H9 (cell line): ENCODE data around the gene RSPH10B. TPM values are rescaled to one million over a fixed set of nuclear protein-coding genes. Genes with fewer than 3 reads are reported as not detected.
A peak's percentile ranks its signal among the peaks of the same experiment; 100 is the strongest.
"Not testable (repeated sequence)": the region's sequence is repeated elsewhere in the genome, so short reads cannot be mapped to it uniquely, and the experiment has no call there.

Experiments
- DNase-seq: peaks from one replicate; pipeline ENCODE4 v3.0.0-alpha.2; 2017
- H2AFZ ChIP-seq: one replicate; pipeline ENCODE4 v1.6.1; 2013; ENCODE audit warnings: mild to moderate bottlenecking, low read length, control low read depth, moderate library complexity
- H2AK5ac ChIP-seq: 2 replicates; pipeline ENCODE4 v1.6.1; 2013; ENCODE audit warnings: low read length, control low read depth, mixed read lengths; ENCODE audit not compliant: insufficient read length
- H2BK120ac ChIP-seq: one replicate; pipeline ENCODE4 v1.6.1; 2013; ENCODE audit warnings: low read depth, mild to moderate bottlenecking, low read length, control low read depth, inconsistent platforms; ENCODE audit not compliant: poor library complexity, severe bottlenecking
- H2BK12ac ChIP-seq: 2 replicates; pipeline ENCODE4 v1.6.1; 2013; ENCODE audit warnings: low read length, control low read depth, mixed read lengths, low read depth; ENCODE audit not compliant: insufficient read length
- H2BK15ac ChIP-seq: 2 replicates; pipeline ENCODE4 v1.6.1; 2013; ENCODE audit warnings: low read depth, low read length, control low read depth
- H2BK20ac ChIP-seq: one replicate; pipeline ENCODE4 v1.6.1; 2013; ENCODE audit warnings: low read depth, mild to moderate bottlenecking, low read length, control low read depth, inconsistent platforms; ENCODE audit not compliant: poor library complexity, severe bottlenecking
- H2BK5ac ChIP-seq: 2 replicates; pipeline ENCODE4 v1.6.1; 2013; ENCODE audit warnings: low read length, control low read depth, mixed read lengths; ENCODE audit not compliant: insufficient read length
- H3K14ac ChIP-seq: 2 replicates; pipeline ENCODE4 v1.6.1; 2013; ENCODE audit warnings: low read length, control low read depth; ENCODE audit not compliant: insufficient read depth
- H3K18ac ChIP-seq: 2 replicates; pipeline ENCODE4 v1.6.1; 2013; ENCODE audit warnings: low read depth, mild to moderate bottlenecking, mixed read lengths, low read length, control low read depth; ENCODE audit not compliant: insufficient read length
- H3K23ac ChIP-seq: 2 replicates; pipeline ENCODE4 v1.6.1; 2013; ENCODE audit warnings: low read length, control low read depth, mixed read lengths, low read depth; ENCODE audit not compliant: insufficient read length
- H3K23me2 ChIP-seq: 2 replicates; pipeline ENCODE4 v1.6.1; 2013; ENCODE audit warnings: low read depth, mild to moderate bottlenecking, mixed read lengths, low read length, control low read depth; ENCODE audit not compliant: insufficient read length, poor library complexity, severe bottlenecking
- H3K27ac ChIP-seq: 2 replicates; pipeline ENCODE4 v1.5.1; 2013; ENCODE audit warnings: low read length, control low read depth, mixed read lengths, low read depth; ENCODE audit not compliant: insufficient read length
- H3K27me3 ChIP-seq: 2 replicates; pipeline ENCODE4 v1.6.1; 2013; ENCODE audit warnings: low read length, control low read depth, inconsistent platforms; ENCODE audit not compliant: insufficient read depth
- H3K4ac ChIP-seq: 2 replicates; pipeline ENCODE4 v1.6.1; 2013; ENCODE audit warnings: low read depth, mild to moderate bottlenecking, control low read depth, inconsistent platforms, low read length, moderate library complexity
- H3K4me1 ChIP-seq: 2 replicates; pipeline ENCODE4 v1.6.1; 2013; ENCODE audit warnings: low read length, control low read depth, inconsistent platforms; ENCODE audit not compliant: insufficient read depth
- H3K4me2 ChIP-seq: 2 replicates; pipeline ENCODE4 v1.6.1; 2013; ENCODE audit warnings: low read length, control low read depth, mixed read lengths; ENCODE audit not compliant: insufficient read length, insufficient read depth
- H3K56ac ChIP-seq: 2 replicates; pipeline ENCODE4 v1.6.1; 2013; ENCODE audit warnings: low read depth, mild to moderate bottlenecking, mixed read lengths, low read length, control low read depth; ENCODE audit not compliant: insufficient read length
- H3K79me1 ChIP-seq: 2 replicates; pipeline ENCODE4 v1.6.1; 2013; ENCODE audit warnings: low read depth, mild to moderate bottlenecking, moderate library complexity, low read length, control low read depth, inconsistent platforms; ENCODE audit not compliant: insufficient read depth, poor library complexity, severe bottlenecking
- H3K79me2 ChIP-seq: 2 replicates; pipeline ENCODE4 v1.6.1; 2013; ENCODE audit warnings: low read length, control low read depth, inconsistent platforms; ENCODE audit not compliant: insufficient read depth
- H3K9ac ChIP-seq: 2 replicates; pipeline ENCODE4 v1.6.1; 2013; ENCODE audit warnings: low read length, control low read depth, mixed read lengths; ENCODE audit not compliant: insufficient read length; ENCODE audit errors: extremely low read depth
- H3K9me3 ChIP-seq: one replicate; pipeline ENCODE4 v1.6.1; 2013; ENCODE audit warnings: low read depth, low read length, inconsistent platforms; ENCODE audit not compliant: control insufficient read depth
- H3T11ph ChIP-seq: one replicate; pipeline ENCODE4 v1.6.1; 2013; ENCODE audit warnings: mild to moderate bottlenecking, low read length, control low read depth, inconsistent platforms
- H4K20me1 ChIP-seq: one replicate; pipeline ENCODE4 v1.6.1; 2013; ENCODE audit not compliant: control insufficient read depth, insufficient read length, insufficient read depth
- H4K5ac ChIP-seq: 2 replicates; pipeline ENCODE4 v1.6.1; 2013; ENCODE audit warnings: low read depth, mild to moderate bottlenecking, mixed read lengths, low read length, control low read depth; ENCODE audit not compliant: insufficient read length
- H4K8ac ChIP-seq: replicated peaks from 2 replicates; pipeline ENCODE4 v1.6.1; 2013; ENCODE audit warnings: low read length, control low read depth, mixed read lengths, low read depth; ENCODE audit not compliant: insufficient read length
- H4K91ac ChIP-seq: 2 replicates; pipeline ENCODE4 v1.6.1; 2013; ENCODE audit warnings: low read depth, mild to moderate bottlenecking, moderate library complexity, mixed read lengths, low read length, control low read depth; ENCODE audit not compliant: insufficient read length
- H3K27ac Mint-ChIP-seq, 3 experiments: 2 replicates in 2 of 3; 3 replicates in 1 of 3; pipeline ENCODE4 v1.8.0; 2020 to 2021; ENCODE audit warnings: mixed read lengths in 3 of 3, mild to moderate bottlenecking in 1 of 3, moderate library complexity in 1 of 3
- H3K27me3 Mint-ChIP-seq: 2 replicates; pipeline ENCODE4 v1.8.0; 2021; ENCODE audit warnings: low read depth, mild to moderate bottlenecking, moderate library complexity, mixed read lengths
- H3K36me3 Mint-ChIP-seq, 3 experiments: 2 replicates in 2 of 3; 3 replicates in 1 of 3; pipeline ENCODE4 v1.8.0; 2020 to 2021; ENCODE audit warnings: low read depth in 3 of 3, mixed read lengths in 3 of 3; ENCODE audit not compliant: insufficient read depth in 1 of 3
- H3K4me1 Mint-ChIP-seq, 2 experiments: 2 replicates each; pipeline ENCODE4 v1.8.0; 2020; ENCODE audit warnings: mixed read lengths in 2 of 2
- H3K4me3 Mint-ChIP-seq, 2 experiments: 2 replicates in 1 of 2; 3 replicates in 1 of 2; pipeline ENCODE4 v1.8.0; 2020 to 2021; ENCODE audit warnings: mild to moderate bottlenecking in 2 of 2, mixed read lengths in 2 of 2, moderate library complexity in 1 of 2
- H3K9me3 Mint-ChIP-seq, 2 experiments: 2 replicates in 1 of 2; 3 replicates in 1 of 2; pipeline ENCODE4 v1.8.0; 2020; ENCODE audit warnings: mild to moderate bottlenecking in 2 of 2, mixed read lengths in 2 of 2, moderate library complexity in 1 of 2
- CTCF ChIP-seq: fragments of 200-600 bp; sonication (generic); conservative IDR thresholded peaks from 3 replicates; pipeline ENCODE4 v1.8.0; 2021; ENCODE audit warnings: antibody characterized with exemption, mild to moderate bottlenecking
- WGBS: extraction: QIAGEN DNeasy Blood & Tissue Kit; methylation state at CpG from one replicate; pipeline ENCODE4 v1.1.7; 2013; ENCODE audit warnings: missing lambda C conversion rate, low lambda C conversion rate, mixed read lengths; ENCODE audit not compliant: insufficient read length; ENCODE audit errors: extremely low coverage; 5-methylcytosine and 5-hydroxymethylcytosine counted together
- total RNA-seq: library from RNA; stranded (reverse); gene quantifications from 2 replicates; pipeline ENCODE4 v1.2.1, GENCODE V29; 2021

Gene RSPH10B
- total RNA-seq, 1 experiment from 2014 or later: 0.63 TPM

GRCh38 chr7:5898480-5899224 is 71.8 kb downstream of the RSPH10B start, which contains the start of gene CCZ1:
CCZ1 (plus strand) TSS chr7:5898733; CDS start chr7:5898800, 67 bp downstream.
- not testable (repeated sequence) for H3T11ph ChIP-seq, H4K20me1 ChIP-seq, H2AFZ ChIP-seq, H3K27me3 Mint-ChIP-seq, H2BK5ac ChIP-seq, H3K4ac ChIP-seq, H3K79me1 ChIP-seq, H3K27me3 ChIP-seq, H3K27ac ChIP-seq, H2AK5ac ChIP-seq, H2BK12ac ChIP-seq, H3K4me1 ChIP-seq, H3K23me2 ChIP-seq, H4K91ac ChIP-seq, H4K5ac ChIP-seq, H3K56ac ChIP-seq, H2BK15ac ChIP-seq, H4K8ac ChIP-seq, H3K9ac ChIP-seq, H3K18ac ChIP-seq, H2BK120ac ChIP-seq, H3K9me3 ChIP-seq, H3K23ac ChIP-seq, H2BK20ac ChIP-seq, H3K14ac ChIP-seq, H3K4me2 ChIP-seq, H3K79me2 ChIP-seq, H3K4me1 Mint-ChIP-seq, H3K9me3 Mint-ChIP-seq
- peak; percentile 20; the same call in 1 of the 3 replicates for TF ChIP-seq CTCF
- H3K27ac Mint-ChIP-seq: peak within 1 kb of the TSS; percentile 64 to 76 (median 69); a peak in 5 of 7 replicates
- DNase-seq: peak; percentile 72
- peak within 1 kb of the TSS; percentile 67 to 91 for H3K4me3 Mint-ChIP-seq
- peaks cover 2 to 15% (median 13%) of the 10 kb centered on the region in 3 experiments; a peak in 5 of 7 replicates for H3K36me3 Mint-ChIP-seq
- WGBS: no CpG with 5 or more reads among the region's 64 CpGs

- H3K27me3 ChIP-seq, H4K5ac ChIP-seq, H3K4ac ChIP-seq, H3K9me3 Mint-ChIP-seq, H3K36me3 Mint-ChIP-seq, H3K79me1 ChIP-seq, H2BK15ac ChIP-seq, H2AFZ ChIP-seq, H4K91ac ChIP-seq, H3K23me2 ChIP-seq, H3K27ac ChIP-seq, H3K14ac ChIP-seq, H4K20me1 ChIP-seq, H3K79me2 ChIP-seq, H2BK12ac ChIP-seq, H2BK120ac ChIP-seq, H3T11ph ChIP-seq, H3K4me2 ChIP-seq, H2BK5ac ChIP-seq, H3K18ac ChIP-seq, H3K9ac ChIP-seq, H3K23ac ChIP-seq, H3K9me3 ChIP-seq, H3K27me3 Mint-ChIP-seq, H3K56ac ChIP-seq, H3K4me1 ChIP-seq, H3K4me1 Mint-ChIP-seq, H4K8ac ChIP-seq, H2AK5ac ChIP-seq, H2BK20ac ChIP-seq: not testable (repeated sequence)
- H3K4me3 Mint-ChIP-seq: peak overlapping the region; percentile 45 to 72
- WGBS: no CpG with 5 or more reads among the region's 13 CpGs
- DNase-seq: peak; percentile 63
- H3K27ac Mint-ChIP-seq: peak overlapping the region; percentile 28 to 69 (median 63); a peak in 3 of 7 replicates
These were observed 73.0 kb downstream of the RSPH10B start for GRCh38 chr7:5897369-5897919.
